ENCODE data around the gene NPSR1. TPM values are rescaled to one million over a fixed set of nuclear protein-coding genes. Genes with fewer than 3 reads are reported as not detected.

The NPSR1 gene
- total and polyA plus RNA-seq, 9 of the 15 experiments (the other 6 are each of a cell fraction or from before 2014, with no cell fraction given): not detected

DNA sequence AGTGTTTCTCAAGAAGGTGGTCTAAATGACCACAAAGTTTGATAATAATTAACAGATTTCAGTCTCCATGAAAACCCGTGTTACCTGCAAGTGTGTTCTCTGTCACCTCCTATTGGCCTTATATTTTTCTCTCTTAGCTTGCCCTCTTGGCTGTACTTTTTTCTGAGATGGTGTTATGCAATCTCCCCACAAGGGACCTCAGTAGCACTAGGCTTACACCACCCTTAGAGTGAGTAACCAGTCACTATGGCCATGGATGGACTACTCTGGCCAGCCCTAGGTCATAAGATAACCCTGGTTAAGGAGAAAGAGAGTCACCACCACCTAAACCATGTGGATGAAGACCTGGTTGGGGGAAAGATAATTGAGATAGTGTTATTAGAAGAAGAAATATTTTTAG is 76.8 kb downstream of the NPSR1 start:
- H3K4me2 ChIP-seq (ENCODE audit: insufficient read depth, low read length): no peak overlapping the region
- no peak for ATAC-seq
- no peaks in the 10 kb centered on the region for H3K9me3 ChIP-seq (replicated peaks; ENCODE audit: control insufficient read depth, insufficient read depth, low read depth, low read length)
- FAIRE-seq: no peak
- H3K79me2 ChIP-seq (ENCODE audit: control insufficient read depth, insufficient read depth, low read length): no peaks in the 10 kb centered on the region
- H3K4me3 ChIP-seq: no peak overlapping the region
- ChIA-PET CTCF (ENCODE audit: low intra/inter-chr PET ratio) (no interaction called here), POLR2A (no interaction called here)
- no peak overlapping the region for H3K9ac ChIP-seq (ENCODE audit: insufficient read depth in 1 of 2, low read depth in 2 of 2, low read length in 2 of 2)
- H3K4me1 ChIP-seq (replicated peaks in 1 of 2; ENCODE audit: control insufficient read depth in 2 of 2, insufficient read depth in 2 of 2, low read length in 2 of 2): no peaks in the 10 kb centered on the region
- H4K20me1 ChIP-seq (replicated peaks; ENCODE audit: control insufficient read depth, insufficient read depth, low read length): no peaks in the 10 kb centered on the region
- in situ Hi-C loops (cut with MboI): no loop called here
- TF ChIP-seq, protein P1, sequence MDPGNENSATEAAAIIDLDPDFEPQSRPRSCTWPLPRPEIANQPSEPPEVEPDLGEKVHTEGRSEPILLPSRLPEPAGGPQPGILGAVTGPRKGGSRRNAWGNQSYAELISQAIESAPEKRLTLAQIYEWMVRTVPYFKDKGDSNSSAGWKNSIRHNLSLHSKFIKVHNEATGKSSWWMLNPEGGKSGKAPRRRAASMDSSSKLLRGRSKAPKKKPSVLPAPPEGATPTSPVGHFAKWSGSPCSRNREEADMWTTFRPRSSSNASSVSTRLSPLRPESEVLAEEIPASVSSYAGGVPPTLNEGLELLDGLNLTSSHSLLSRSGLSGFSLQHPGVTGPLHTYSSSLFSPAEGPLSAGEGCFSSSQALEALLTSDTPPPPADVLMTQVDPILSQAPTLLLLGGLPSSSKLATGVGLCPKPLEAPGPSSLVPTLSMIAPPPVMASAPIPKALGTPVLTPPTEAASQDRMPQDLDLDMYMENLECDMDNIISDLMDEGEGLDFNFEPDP (CRISPR knock-in tag; IDR thresholded peaks at IDR 0.05): no peak
- TF ChIP-seq ZNF431 (CRISPR knock-in tag; IDR thresholded peaks at IDR 0.05): no peak
- TF ChIP-seq MAFK (IDR thresholded peaks at IDR 0.05; ENCODE audit: low read length): no peak
- no peaks in the 10 kb centered on the region for H3K27me3 ChIP-seq (ENCODE audit: control insufficient read depth in 2 of 2, insufficient read depth in 2 of 2, low read length in 2 of 2)
- no peaks in the 10 kb centered on the region for H3K36me3 ChIP-seq (ENCODE audit: control insufficient read depth, insufficient read depth, low read length)
- H3K9me1 ChIP-seq (ENCODE audit: control insufficient read depth, insufficient read depth, low read length): no peaks in the 10 kb centered on the region
- no peak overlapping the region for H2AFZ ChIP-seq (ENCODE audit: low read depth, low read length)
- DNase-seq (ENCODE audit: extremely low read depth in 1 of 4, low spot score in 3 of 4): no peak
- no TSS peak for BruUV-seq (replicated peaks)
- WGBS (ENCODE audit: insufficient coverage, low coverage, missing lambda C conversion rate): 5% methylated on average over 1 of the region's 1 CpG
- intact Hi-C loops (cut with micrococcal nuclease): no loop called here
- no peak overlapping the region for H3K27ac ChIP-seq (ENCODE audit: extremely low read depth, low read depth, low read length)

- H3K79me2 ChIP-seq (ENCODE audit: control insufficient read depth, insufficient read depth, low read length): no peaks in the 10 kb centered on the region
- H3K27ac ChIP-seq (ENCODE audit: extremely low read depth, low read depth, low read length): no peak overlapping the region
- no peak overlapping the region for H2AFZ ChIP-seq (ENCODE audit: low read depth, low read length)
- no peak overlapping the region for H3K4me3 ChIP-seq
- no peaks in the 10 kb centered on the region for H3K36me3 ChIP-seq (ENCODE audit: control insufficient read depth, insufficient read depth, low read length)
- FAIRE-seq (no peak), ATAC-seq (no peak), DNase-seq (ENCODE audit: extremely low read depth in 1 of 4, low spot score in 3 of 4) (no peak)
- H3K4me1 ChIP-seq (replicated peaks in 1 of 2; ENCODE audit: control insufficient read depth in 2 of 2, insufficient read depth in 2 of 2, low read length in 2 of 2): no peaks in the 10 kb centered on the region
- H3K9me1 ChIP-seq (ENCODE audit: control insufficient read depth, insufficient read depth, low read length): no peaks in the 10 kb centered on the region
- H3K9me3 ChIP-seq (replicated peaks; ENCODE audit: control insufficient read depth, insufficient read depth, low read depth, low read length): no peaks in the 10 kb centered on the region
- in situ Hi-C loops (cut with MboI): no loop called here
- H3K9ac ChIP-seq (ENCODE audit: insufficient read depth in 1 of 2, low read depth in 2 of 2, low read length in 2 of 2): no peak overlapping the region
- no peaks in the 10 kb centered on the region for H4K20me1 ChIP-seq (replicated peaks; ENCODE audit: control insufficient read depth, insufficient read depth, low read length)
- intact Hi-C loops (cut with micrococcal nuclease): no loop called here
- BruUV-seq (replicated peaks): no TSS peak
- TF ChIP-seq YBX1 (IDR thresholded peaks at IDR 0.05) (no peak), POLR3G (IDR thresholded peaks at IDR 0.05; ENCODE audit: extremely low read depth, insufficient read length, insufficient replicate concordance) (no peak)
- TF ChIP-seq, protein P2, sequence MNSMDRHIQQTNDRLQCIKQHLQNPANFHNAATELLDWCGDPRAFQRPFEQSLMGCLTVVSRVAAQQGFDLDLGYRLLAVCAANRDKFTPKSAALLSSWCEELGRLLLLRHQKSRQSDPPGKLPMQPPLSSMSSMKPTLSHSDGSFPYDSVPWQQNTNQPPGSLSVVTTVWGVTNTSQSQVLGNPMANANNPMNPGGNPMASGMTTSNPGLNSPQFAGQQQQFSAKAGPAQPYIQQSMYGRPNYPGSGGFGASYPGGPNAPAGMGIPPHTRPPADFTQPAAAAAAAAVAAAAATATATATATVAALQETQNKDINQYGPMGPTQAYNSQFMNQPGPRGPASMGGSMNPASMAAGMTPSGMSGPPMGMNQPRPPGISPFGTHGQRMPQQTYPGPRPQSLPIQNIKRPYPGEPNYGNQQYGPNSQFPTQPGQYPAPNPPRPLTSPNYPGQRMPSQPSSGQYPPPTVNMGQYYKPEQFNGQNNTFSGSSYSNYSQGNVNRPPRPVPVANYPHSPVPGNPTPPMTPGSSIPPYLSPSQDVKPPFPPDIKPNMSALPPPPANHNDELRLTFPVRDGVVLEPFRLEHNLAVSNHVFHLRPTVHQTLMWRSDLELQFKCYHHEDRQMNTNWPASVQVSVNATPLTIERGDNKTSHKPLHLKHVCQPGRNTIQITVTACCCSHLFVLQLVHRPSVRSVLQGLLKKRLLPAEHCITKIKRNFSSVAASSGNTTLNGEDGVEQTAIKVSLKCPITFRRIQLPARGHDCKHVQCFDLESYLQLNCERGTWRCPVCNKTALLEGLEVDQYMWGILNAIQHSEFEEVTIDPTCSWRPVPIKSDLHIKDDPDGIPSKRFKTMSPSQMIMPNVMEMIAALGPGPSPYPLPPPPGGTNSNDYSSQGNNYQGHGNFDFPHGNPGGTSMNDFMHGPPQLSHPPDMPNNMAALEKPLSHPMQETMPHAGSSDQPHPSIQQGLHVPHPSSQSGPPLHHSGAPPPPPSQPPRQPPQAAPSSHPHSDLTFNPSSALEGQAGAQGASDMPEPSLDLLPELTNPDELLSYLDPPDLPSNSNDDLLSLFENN (IDR thresholded peaks at IDR 0.05; ENCODE audit: low read depth in 2 of 2, low read length in 2 of 2): no peak
- CTCF ChIA-PET (ENCODE audit: low intra/inter-chr PET ratio): no interaction called here
- no peak overlapping the region for H3K4me2 ChIP-seq (ENCODE audit: insufficient read depth, low read length)
- POLR2A ChIA-PET: no interaction called here
- WGBS (ENCODE audit: insufficient coverage, low coverage, missing lambda C conversion rate): 0% methylated on average over 2 of the region's 2 CpGs
- H3K27me3 ChIP-seq (ENCODE audit: control insufficient read depth in 2 of 2, insufficient read depth in 2 of 2, low read length in 2 of 2): no peaks in the 10 kb centered on the region
Observed at GRCh38 chr7:34735526-34735925, 77.5 kb downstream of the NPSR1 start.

Measured in K562 (cell line).